B cell (primary cell): Measurements from ENCODE around the gene TBX10.

ENCODE experiments used
- EZH2 ChIP-seq: IDR thresholded peaks from 2 replicates; pipeline ENCODE4 v1.6.1; 2012; ENCODE audit warnings: borderline replicate concordance, low read depth, mild to moderate bottlenecking, moderate library complexity, low read length; ENCODE audit not compliant: insufficient read depth, poor library complexity, severe bottlenecking
- TF ChIP-seq, protein P1 (sequence below): fragments of 200-600 bp; IDR thresholded peaks from one replicate; pipeline ENCODE4 v1.8.0; 2022; ENCODE audit warnings: antibody characterized with exemption, mild to moderate bottlenecking

GRCh38 chr11:67667490-67668191 lies 28.1 kb upstream of the TBX10 start:
- TF ChIP-seq, protein P1, sequence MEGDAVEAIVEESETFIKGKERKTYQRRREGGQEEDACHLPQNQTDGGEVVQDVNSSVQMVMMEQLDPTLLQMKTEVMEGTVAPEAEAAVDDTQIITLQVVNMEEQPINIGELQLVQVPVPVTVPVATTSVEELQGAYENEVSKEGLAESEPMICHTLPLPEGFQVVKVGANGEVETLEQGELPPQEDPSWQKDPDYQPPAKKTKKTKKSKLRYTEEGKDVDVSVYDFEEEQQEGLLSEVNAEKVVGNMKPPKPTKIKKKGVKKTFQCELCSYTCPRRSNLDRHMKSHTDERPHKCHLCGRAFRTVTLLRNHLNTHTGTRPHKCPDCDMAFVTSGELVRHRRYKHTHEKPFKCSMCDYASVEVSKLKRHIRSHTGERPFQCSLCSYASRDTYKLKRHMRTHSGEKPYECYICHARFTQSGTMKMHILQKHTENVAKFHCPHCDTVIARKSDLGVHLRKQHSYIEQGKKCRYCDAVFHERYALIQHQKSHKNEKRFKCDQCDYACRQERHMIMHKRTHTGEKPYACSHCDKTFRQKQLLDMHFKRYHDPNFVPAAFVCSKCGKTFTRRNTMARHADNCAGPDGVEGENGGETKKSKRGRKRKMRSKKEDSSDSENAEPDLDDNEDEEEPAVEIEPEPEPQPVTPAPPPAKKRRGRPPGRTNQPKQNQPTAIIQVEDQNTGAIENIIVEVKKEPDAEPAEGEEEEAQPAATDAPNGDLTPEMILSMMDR: no peak
- no peak for TF ChIP-seq EZH2
